K562 (cell line): ENCODE data around the gene AUNIP. TPM values are rescaled to one million over a fixed set of nuclear protein-coding genes. Genes with fewer than 3 reads are reported as not detected.

Experiments used
- CTCF ChIP-seq, 3 experiments: IDR thresholded peaks in 2 of 3; conservative IDR thresholded peaks in 1 of 3; 2 replicates each; pipeline ENCODE4 v1.5.1; 2011 to 2012; ENCODE audit warnings: low read length in 3 of 3, mild to moderate bottlenecking in 3 of 3, control low read depth in 2 of 3, improper control_type of control experiment in 1 of 3, inconsistent platforms in 1 of 3, low read depth in 1 of 3, mixed read lengths in 1 of 3, moderate library complexity in 1 of 3; ENCODE audit not compliant: insufficient read depth in 2 of 3
- CTCFL ChIP-seq: IDR thresholded peaks from 2 replicates; pipeline ENCODE4 v1.6.1; 2011; ENCODE audit warnings: borderline replicate concordance, low read depth, mild to moderate bottlenecking, moderate library complexity, low read length; ENCODE audit not compliant: insufficient read depth, poor library complexity, severe bottlenecking
- FOXK1 ChIP-seq: sonication (generic); formaldehyde crosslinking; IDR thresholded peaks from 2 replicates; pipeline ENCODE4 v1.8.0; 2022; ENCODE audit warnings: missing genetic modification reagents, mild to moderate bottlenecking, borderline replicate concordance
- NCOR1 ChIP-seq: fragments of 450-650 bp; IDR thresholded peaks from 2 replicates; pipeline ENCODE4 v1.6.1; 2016; ENCODE audit warnings: mild to moderate bottlenecking, moderate library complexity
- POLR2G ChIP-seq: fragments of 200-400 bp; formaldehyde crosslinking; IDR thresholded peaks from 2 replicates; pipeline ENCODE4 v1.6.1; 2017; ENCODE audit warnings: low read depth, mild to moderate bottlenecking, antibody characterized with exemption, low read length, moderate library complexity
- RAD21 ChIP-seq, 2 experiments: fragments of 250-450 bp in 1 of 2; fragments of 450-650 bp in 1 of 2; sonication (Bioruptor Pico) in 1 of 2; formaldehyde crosslinking in 1 of 2; IDR thresholded peaks in 1 of 2; conservative IDR thresholded peaks in 1 of 2; 2 replicates each; pipeline versions ENCODE4 v1.4.0 to v1.8.0; 2020 to 2022; ENCODE audit warnings: mild to moderate bottlenecking in 2 of 2, moderate library complexity in 1 of 2
- TEAD1 ChIP-seq, 2 experiments: fragments of 450-650 bp in 1 of 2; sonication (generic) in 1 of 2; formaldehyde crosslinking; IDR thresholded peaks; 2 replicates each; pipeline versions ENCODE4 v1.4.0 to v1.8.0; 2020 to 2022; ENCODE audit warnings: mild to moderate bottlenecking in 2 of 2, missing genetic modification reagents in 1 of 2
- ZC3H8 ChIP-seq: fragments of 450-650 bp; IDR thresholded peaks from 2 replicates; pipeline ENCODE4 v1.6.1; 2017
- ZNF408 ChIP-seq: fragments of 250-450 bp; sonication (Bioruptor Pico); IDR thresholded peaks from 2 replicates; pipeline ENCODE4 v1.4.0; 2020; ENCODE audit warnings: low read depth, mild to moderate bottlenecking, moderate library complexity
- polyA plus RNA-seq, 8 experiments: library from polyadenylated mRNA; depleted of rRNA in 4 of 8; stranded (reverse) in 5 of 8; unstranded in 3 of 8; fragments of >200 nt; fragmentation: Nextera tagmentation in 2 of 8; fragmentation: Illumina TruSeq in 1 of 8; extraction: Ambion mirVana in 2 of 8; extraction: Trizol in 1 of 8; gene quantifications; 2 replicates each; pipeline versions ENCODE4 v1.2.1 to v1.2.3, GENCODE V29; 2011 to 2014; ENCODE audit warnings: inconsistent platforms in 1 of 8, missing spikeins in 1 of 8
- total RNA-seq, 7 experiments: library from RNA; depleted of rRNA in 6 of 7; stranded (reverse); fragments of >200 nt in 6 of 7; fragmentation: Illumina TruSeq in 2 of 7; extraction: Trizol in 2 of 7; gene quantifications; 2 replicates each; pipeline versions ENCODE4 v1.2.1 to v1.2.3, GENCODE V29; 2011 to 2021; ENCODE audit warnings: low replicate concordance in 1 of 7
- TF ChIP-seq, protein P1 (sequence below): fragments of 450-650 bp; IDR thresholded peaks from 2 replicates; pipeline ENCODE4 v1.6.1; 2016; ENCODE audit warnings: mild to moderate bottlenecking

The AUNIP gene
- total and polyA plus RNA-seq, 9 of the 15 experiments (the other 6 are each of a cell fraction or from before 2014, with no cell fraction given), result 12.1 to 53.8 (median 47.1) TPM

DNA sequence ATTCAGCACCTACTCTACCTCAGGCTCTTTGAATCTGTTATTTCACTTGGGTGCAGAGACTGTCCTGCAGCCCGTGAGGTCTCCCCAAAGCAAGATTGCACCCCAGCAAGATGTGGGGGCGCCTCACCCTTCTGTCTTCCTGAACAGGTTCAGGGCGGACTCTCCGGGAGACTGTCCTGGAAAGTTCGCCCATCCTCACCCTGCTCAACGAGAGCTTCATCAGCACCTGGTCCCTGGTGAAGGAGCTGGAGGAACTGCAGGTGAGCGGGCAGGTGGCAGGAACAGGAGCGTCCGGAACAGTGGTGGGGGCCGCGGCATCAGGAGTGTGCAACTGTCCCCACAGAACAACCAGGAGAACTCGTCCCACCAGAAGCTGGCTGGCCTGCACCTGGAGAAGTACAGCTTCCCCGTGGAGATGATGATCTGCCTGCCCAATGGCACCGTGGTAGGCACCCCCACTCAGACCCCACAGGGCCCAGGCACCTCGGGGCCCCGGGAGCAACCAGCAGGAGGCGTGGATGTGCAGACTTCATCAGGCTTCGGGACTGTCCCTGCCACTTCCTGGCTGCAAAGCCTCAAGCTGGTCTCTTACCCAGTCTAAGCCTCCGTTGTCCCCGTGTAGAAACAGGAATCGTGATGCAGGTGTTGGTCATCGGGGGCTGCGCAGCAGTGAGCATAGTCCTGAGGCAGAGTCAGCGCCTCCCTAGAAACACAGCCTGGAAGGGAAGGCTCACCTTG lies 45.4 kb downstream of the AUNIP start (continued):
- TF ChIP-seq ZNF408, result no peak
- TF ChIP-seq, protein P1, sequence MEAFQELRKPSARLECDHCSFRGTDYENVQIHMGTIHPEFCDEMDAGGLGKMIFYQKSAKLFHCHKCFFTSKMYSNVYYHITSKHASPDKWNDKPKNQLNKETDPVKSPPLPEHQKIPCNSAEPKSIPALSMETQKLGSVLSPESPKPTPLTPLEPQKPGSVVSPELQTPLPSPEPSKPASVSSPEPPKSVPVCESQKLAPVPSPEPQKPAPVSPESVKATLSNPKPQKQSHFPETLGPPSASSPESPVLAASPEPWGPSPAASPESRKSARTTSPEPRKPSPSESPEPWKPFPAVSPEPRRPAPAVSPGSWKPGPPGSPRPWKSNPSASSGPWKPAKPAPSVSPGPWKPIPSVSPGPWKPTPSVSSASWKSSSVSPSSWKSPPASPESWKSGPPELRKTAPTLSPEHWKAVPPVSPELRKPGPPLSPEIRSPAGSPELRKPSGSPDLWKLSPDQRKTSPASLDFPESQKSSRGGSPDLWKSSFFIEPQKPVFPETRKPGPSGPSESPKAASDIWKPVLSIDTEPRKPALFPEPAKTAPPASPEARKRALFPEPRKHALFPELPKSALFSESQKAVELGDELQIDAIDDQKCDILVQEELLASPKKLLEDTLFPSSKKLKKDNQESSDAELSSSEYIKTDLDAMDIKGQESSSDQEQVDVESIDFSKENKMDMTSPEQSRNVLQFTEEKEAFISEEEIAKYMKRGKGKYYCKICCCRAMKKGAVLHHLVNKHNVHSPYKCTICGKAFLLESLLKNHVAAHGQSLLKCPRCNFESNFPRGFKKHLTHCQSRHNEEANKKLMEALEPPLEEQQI, result no peak
- TF ChIP-seq RAD21 (CRISPR knock-in tag; conservative IDR thresholded peaks at IDR 0.05 in 1 of 2, IDR thresholded peaks at IDR 0.05 in 1 of 2), result peak in 1 of 2 experiments; percentile 49; a peak in 2 of 4 replicates
- TF ChIP-seq NCOR1, result no peak
- TF ChIP-seq POLR2G, result peak; percentile 54
- TF ChIP-seq ZC3H8, result no peak
- TF ChIP-seq TEAD1 (CRISPR knock-in tag; IDR thresholded peaks at IDR 0.05), result 0 out of 4 replicates have a peak, but pooled peaks of 1 of the 2 experiments have one; percentile 21
- TF ChIP-seq CTCFL, result peak; percentile 15
- TF ChIP-seq FOXK1 (CRISPR knock-in tag), result no peak
- TF ChIP-seq CTCF (IDR thresholded peaks at IDR 0.05 in 2 of 3, conservative IDR thresholded peaks at IDR 0.05 in 1 of 3; ENCODE audit: insufficient read depth in 2 of 3, low read depth in 1 of 3, low read length in 3 of 3), result peak; percentile 27 to 51 (median 44); a peak in 5 of 6 replicates
